GM20000 (cell line): Measurements from ENCODE around the gene FERMT3.

Experiments used
- DNase-seq: peaks from one replicate; pipeline ENCODE4 v3.0.0; 2012; ENCODE audit warnings: low spot score
- TF ChIP-seq, protein P1 (sequence below): IDR thresholded peaks from 2 replicates; pipeline ENCODE4 v1.5.1; 2012; ENCODE audit warnings: mild to moderate bottlenecking, control low read depth; ENCODE audit errors: extremely low read depth, missing control alignments

Gene FERMT3

DNA sequence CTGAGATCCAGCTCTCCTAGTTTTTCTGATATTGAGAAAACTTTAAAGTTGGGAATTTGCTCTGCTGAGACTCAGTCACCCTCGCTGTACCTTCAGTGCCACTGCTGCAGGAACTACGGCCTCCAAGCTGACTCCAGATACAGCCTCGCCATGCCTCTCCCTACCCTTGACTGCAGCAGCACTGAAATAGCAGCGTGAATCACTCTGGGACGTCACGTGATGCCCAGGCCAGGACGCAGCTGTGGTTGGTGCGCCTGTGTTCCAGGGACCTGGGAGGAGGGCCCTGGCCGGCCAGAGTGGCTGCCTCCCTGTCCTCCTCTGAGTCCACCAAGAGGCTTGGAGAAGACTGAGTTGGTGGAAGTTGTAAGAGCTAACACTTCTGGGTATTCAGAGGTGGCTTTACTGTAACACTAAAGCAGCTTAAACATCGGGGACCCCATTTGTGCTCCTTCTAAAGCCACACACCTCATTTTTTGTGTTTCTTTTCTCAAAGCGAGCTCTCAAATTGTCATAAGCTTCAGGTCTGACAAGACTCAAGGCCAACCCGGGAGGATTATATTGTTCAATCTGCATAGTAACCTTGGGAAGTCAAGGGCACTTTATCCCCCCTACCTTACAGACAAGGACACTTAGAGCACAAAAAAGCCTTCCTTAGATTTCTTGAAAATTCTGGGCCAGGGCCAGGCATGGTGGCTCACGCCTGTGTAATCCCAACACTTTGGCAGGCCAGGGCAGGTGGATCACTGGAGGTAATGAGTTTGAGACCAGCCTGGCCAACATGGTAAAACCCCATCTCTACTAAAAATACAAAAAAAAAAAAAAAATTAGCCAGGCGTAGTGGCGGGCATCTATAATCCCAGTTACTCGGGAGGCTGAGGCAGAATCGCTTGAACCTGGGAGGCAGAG, 24.8 kb upstream of the FERMT3 start:
- TF ChIP-seq, protein P1, sequence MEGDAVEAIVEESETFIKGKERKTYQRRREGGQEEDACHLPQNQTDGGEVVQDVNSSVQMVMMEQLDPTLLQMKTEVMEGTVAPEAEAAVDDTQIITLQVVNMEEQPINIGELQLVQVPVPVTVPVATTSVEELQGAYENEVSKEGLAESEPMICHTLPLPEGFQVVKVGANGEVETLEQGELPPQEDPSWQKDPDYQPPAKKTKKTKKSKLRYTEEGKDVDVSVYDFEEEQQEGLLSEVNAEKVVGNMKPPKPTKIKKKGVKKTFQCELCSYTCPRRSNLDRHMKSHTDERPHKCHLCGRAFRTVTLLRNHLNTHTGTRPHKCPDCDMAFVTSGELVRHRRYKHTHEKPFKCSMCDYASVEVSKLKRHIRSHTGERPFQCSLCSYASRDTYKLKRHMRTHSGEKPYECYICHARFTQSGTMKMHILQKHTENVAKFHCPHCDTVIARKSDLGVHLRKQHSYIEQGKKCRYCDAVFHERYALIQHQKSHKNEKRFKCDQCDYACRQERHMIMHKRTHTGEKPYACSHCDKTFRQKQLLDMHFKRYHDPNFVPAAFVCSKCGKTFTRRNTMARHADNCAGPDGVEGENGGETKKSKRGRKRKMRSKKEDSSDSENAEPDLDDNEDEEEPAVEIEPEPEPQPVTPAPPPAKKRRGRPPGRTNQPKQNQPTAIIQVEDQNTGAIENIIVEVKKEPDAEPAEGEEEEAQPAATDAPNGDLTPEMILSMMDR = no peak
- peak; percentile 69 for DNase-seq

DNA sequence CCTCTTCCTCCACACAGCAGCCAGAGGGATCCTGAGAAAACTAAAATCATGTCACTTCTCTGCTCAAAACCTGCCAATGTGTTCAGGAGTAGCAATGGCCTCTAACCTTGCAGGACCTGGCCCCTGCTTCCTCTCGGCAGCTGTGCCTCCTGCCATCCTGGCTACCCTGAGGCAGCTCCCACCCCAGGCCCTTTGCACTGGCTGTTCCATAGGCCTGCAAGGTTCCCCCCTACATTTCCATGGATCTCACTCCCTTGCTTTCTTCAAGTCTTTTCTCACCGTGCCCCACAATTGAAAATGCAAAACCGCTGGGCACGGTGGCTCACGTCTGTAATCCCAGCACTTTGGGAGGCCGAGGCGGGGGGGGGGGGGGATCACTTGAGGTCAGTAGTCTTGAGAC, 22.6 kb upstream of the FERMT3 start:
- TF ChIP-seq, protein P1 = no peak

DNA sequence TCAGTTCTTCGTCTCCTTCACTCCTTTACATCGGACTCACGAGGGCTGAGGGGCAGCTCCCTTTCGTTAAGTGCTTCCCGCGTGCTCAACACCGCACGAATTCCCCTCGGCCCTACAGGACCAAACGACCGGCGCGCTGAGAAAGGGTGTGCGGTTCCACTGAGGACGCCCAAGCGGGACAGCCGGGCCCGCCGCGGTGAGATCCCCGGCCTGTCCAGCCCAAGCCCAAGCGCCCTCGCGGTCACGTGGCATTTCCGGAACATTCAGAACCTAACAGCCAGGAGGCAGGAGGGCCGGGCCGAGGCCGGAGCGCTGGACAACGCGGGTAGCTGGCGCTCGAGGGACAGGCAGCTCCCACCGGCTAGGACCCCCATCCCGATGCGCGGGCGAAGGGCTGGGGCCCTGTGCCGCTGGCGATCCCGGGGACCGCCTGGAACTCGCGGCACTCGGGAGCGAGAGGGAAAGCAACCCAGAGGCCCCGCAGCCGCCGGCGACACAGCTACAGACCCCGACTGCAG, 21.3 kb upstream of the FERMT3 start:
- DNase-seq = peak; percentile 60
- TF ChIP-seq, protein P1 = no peak

More for the DNA sequence above, 22.6 kb upstream of the FERMT3 start:
- DNase-seq = no peak

DNA sequence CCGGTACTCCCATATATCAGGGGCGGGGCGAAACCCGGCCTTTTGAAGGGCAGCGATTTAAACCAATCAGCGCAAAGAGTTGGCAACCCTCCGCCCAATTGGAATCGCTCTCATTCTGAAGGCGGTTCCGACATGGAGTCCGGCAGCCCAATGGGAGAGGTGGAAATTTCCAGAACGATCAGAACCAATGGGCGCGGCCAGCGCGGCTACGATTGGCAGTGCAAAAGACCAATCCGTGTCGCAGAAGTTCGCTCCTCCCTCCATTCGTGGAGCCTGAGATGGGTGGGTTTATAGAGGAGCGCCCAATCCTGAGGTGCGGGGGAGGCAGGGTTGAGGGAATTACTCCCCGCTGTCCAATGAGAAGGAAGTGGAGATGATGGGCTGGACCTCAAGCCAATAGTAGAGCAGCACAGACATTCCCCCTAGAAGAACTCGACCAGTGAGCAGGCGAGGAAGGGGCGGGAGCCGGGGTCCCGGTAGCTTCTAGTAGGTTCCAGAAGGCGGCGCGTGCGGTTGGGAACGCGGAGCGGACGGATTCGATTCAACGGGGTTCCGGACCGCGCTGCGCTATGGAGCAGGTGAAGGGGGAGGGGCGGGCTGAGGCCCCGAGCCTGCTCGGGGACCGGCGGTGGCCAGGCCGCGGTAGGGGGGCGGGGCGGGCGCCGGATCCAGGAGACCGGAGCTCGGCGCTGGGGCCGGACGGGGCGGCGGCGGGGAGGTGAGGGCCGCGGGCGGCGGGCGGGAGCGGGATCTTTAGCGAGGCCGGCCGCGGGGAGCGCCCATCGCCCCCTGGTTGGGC, 20.6 kb upstream of the FERMT3 start, which contains the start of gene STIP1:
Gene STIP1 (plus strand): TSS at position 479 of the 799 bp plus-strand sequence. CDS start 91 bp downstream, at position 570.
- TF ChIP-seq, protein P1 = peak; percentile 19

DNA sequence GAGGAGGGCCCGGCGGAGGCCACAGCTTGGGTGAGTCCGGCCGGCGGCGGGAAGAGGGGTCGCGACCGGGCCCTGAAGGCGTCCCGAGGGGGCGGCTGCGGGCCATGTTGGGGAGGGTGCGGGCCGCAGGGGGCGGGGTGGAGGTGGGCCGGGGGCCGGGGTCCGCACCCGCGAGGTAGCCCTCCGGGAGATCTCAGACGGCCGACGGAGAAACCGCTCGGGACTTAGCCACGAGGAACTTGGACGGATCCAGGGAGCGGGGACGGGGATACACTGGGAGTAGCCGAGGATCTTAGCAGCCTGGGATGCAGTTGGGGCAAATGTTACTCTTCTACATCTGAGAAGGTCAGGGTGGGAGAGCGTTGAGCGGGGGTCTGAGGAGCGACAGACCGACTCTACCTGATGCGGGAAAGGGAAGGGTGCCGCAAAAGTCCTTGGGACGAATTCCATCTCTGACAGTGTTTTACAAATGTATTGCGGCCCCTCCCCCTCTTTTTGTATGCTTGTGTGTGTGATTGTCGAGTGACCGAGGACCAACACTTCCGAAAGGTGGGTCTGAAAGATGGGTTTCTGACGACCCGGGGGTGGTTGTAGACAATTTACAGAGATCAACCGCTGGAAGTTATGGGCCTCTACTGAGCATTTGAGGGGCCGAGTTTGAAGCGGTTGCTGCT, 19.9 kb upstream of the FERMT3 start:
- no peak for DNase-seq
- TF ChIP-seq, protein P1 = no peak

More for the DNA sequence above, 20.6 kb upstream of the FERMT3 start, which contains the start of gene STIP1:
- peak; percentile 99 for DNase-seq

DNA sequence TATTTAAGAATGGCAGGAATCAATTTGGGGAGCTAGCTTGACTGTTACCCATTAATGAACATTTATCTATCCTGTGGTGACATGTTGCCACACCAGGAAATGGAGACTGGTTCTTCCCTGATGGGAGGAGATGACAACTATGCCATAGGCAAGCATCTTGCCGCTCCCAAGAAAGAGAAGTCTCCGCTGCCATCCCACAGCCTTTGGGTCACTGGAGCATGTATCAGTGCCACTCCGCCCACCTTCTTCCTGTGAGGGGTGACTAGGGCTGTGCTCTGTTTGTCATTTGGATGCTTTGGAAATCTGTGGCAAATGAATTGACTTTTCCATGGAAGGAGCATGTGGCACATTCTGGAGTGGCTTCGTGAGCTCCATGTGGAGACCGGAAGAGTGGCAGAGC, 14.1 kb upstream of the FERMT3 start:
- TF ChIP-seq, protein P1 = no peak

More for the DNA sequence above, 14.1 kb upstream of the FERMT3 start:
- no peak for DNase-seq
